AG09319 (cell line): ENCODE results near the gene ZIC1.

Experiments used
- DNase-seq: peaks from one replicate; pipeline ENCODE4 v3.0.0-alpha.2; 2010; ENCODE audit warnings: low read depth; ENCODE audit errors: extremely low read depth
- CTCF ChIP-seq: IDR thresholded peaks from 2 replicates; pipeline ENCODE4 v1.5.1; 2011; ENCODE audit warnings: low read depth, mild to moderate bottlenecking, inconsistent platforms, low read length, moderate library complexity

The ZIC1 gene

GRCh38 chr3:147462856-147463255 is 53.7 kb downstream of the ZIC1 start:
- no peak for TF ChIP-seq CTCF
- no peak for DNase-seq
